Loucy (cell line): Measurements from ENCODE around the gene GRPEL2.

ENCODE experiments used
- H2AFZ ChIP-seq: fragments of 200-600 bp; sonication (generic); 2 replicates; pipeline ENCODE4 v1.6.0; 2016; ENCODE audit warnings: antibody characterized with exemption, mild to moderate bottlenecking, low read length, moderate library complexity
- H3F3A ChIP-seq: fragments of 200-600 bp; 2 replicates; pipeline ENCODE4 v1.6.0; 2016; ENCODE audit warnings: antibody characterized with exemption, low read depth, mild to moderate bottlenecking
- H3K27me3 ChIP-seq: fragments of 200-600 bp; sonication (generic); 2 replicates; pipeline ENCODE4 v1.6.1; 2014; ENCODE audit warnings: low read length, mild to moderate bottlenecking; ENCODE audit not compliant: insufficient read depth, poor library complexity, severe bottlenecking
- H3K36me3 ChIP-seq: fragments of 200-600 bp; sonication (generic); 2 replicates; pipeline ENCODE4 v1.6.1; 2016; ENCODE audit warnings: low read length; ENCODE audit not compliant: insufficient read depth
- H3K4me1 ChIP-seq: fragments of 200-600 bp; sonication (generic); 2 replicates; pipeline ENCODE4 v1.5.1; 2014; ENCODE audit warnings: low read length, mild to moderate bottlenecking; ENCODE audit not compliant: insufficient read depth, poor library complexity, severe bottlenecking
- H3K4me2 ChIP-seq: fragments of 200-600 bp; sonication (generic); 2 replicates; pipeline ENCODE4 v1.6.0; 2014; ENCODE audit warnings: antibody characterized with exemption, low read length, low read depth, mild to moderate bottlenecking; ENCODE audit not compliant: poor library complexity, severe bottlenecking
- H3K4me3 ChIP-seq: fragments of 200-600 bp; sonication (generic); 2 replicates; pipeline ENCODE4 v1.5.1; 2014; ENCODE audit warnings: low read length, mild to moderate bottlenecking, mixed read lengths; ENCODE audit not compliant: poor library complexity, severe bottlenecking
- H3K79me2 ChIP-seq: fragments of 200-600 bp; sonication (generic); 2 replicates; pipeline ENCODE4 v1.6.1; 2014; ENCODE audit warnings: low read length; ENCODE audit not compliant: insufficient read depth
- H3K9ac ChIP-seq: fragments of 200-600 bp; sonication (generic); 2 replicates; pipeline ENCODE4 v1.6.0; 2014; ENCODE audit warnings: mild to moderate bottlenecking, low read depth, low read length, moderate library complexity; ENCODE audit not compliant: poor library complexity, severe bottlenecking
- H3K9me2 ChIP-seq: fragments of 200-600 bp; sonication (generic); replicated peaks from 2 replicates; pipeline ENCODE4 v1.6.1; 2016; ENCODE audit warnings: low read depth, low read length, mixed read lengths
- H3K9me3 ChIP-seq: fragments of 200-600 bp; sonication (generic); 2 replicates; pipeline ENCODE4 v1.6.1; 2014; ENCODE audit warnings: mild to moderate bottlenecking, antibody characterized with exemption, low read length, low read depth; ENCODE audit not compliant: insufficient read depth
- H4K20me1 ChIP-seq: fragments of 200-600 bp; sonication (generic); 2 replicates; pipeline ENCODE4 v1.6.0; 2014; ENCODE audit warnings: antibody characterized with exemption, low read length, mild to moderate bottlenecking; ENCODE audit not compliant: insufficient read depth, poor library complexity, severe bottlenecking
- CTCF ChIP-seq: fragments of 200-600 bp; sonication (generic); conservative IDR thresholded peaks from 2 replicates; pipeline ENCODE4 v1.5.1; 2014; ENCODE audit warnings: mild to moderate bottlenecking, antibody characterized with exemption, low read length
- EZH2phosphoT487 ChIP-seq: fragments of 200-600 bp; IDR thresholded peaks from 2 replicates; pipeline ENCODE4 v1.6.1; 2018; ENCODE audit warnings: antibody characterized with exemption, mild to moderate bottlenecking, moderate library complexity, borderline replicate concordance

Gene GRPEL2

GRCh38 chr5:149328177-149328576 is 17.1 kb upstream of the GRPEL2 start:
- no peaks in the 10 kb centered on the region for H3K79me2 ChIP-seq
- H2AFZ ChIP-seq, result no peak overlapping the region
- H3K9me3 ChIP-seq, result no peaks in the 10 kb centered on the region
- H4K20me1 ChIP-seq, result no peaks in the 10 kb centered on the region
- no peak overlapping the region for H3K4me2 ChIP-seq
- H3K4me1 ChIP-seq, result no peaks in the 10 kb centered on the region
- H3K36me3 ChIP-seq, result no peaks in the 10 kb centered on the region
- no peak overlapping the region for H3K4me3 ChIP-seq
- TF ChIP-seq CTCF, result no peak
- no peak for TF ChIP-seq EZH2phosphoT487
- no peak overlapping the region for H3K9ac ChIP-seq
- H3K9me2 ChIP-seq, result no peaks in the 10 kb centered on the region
- no peaks in the 10 kb centered on the region for H3K27me3 ChIP-seq
- no peaks in the 10 kb centered on the region for H3F3A ChIP-seq

DNA sequence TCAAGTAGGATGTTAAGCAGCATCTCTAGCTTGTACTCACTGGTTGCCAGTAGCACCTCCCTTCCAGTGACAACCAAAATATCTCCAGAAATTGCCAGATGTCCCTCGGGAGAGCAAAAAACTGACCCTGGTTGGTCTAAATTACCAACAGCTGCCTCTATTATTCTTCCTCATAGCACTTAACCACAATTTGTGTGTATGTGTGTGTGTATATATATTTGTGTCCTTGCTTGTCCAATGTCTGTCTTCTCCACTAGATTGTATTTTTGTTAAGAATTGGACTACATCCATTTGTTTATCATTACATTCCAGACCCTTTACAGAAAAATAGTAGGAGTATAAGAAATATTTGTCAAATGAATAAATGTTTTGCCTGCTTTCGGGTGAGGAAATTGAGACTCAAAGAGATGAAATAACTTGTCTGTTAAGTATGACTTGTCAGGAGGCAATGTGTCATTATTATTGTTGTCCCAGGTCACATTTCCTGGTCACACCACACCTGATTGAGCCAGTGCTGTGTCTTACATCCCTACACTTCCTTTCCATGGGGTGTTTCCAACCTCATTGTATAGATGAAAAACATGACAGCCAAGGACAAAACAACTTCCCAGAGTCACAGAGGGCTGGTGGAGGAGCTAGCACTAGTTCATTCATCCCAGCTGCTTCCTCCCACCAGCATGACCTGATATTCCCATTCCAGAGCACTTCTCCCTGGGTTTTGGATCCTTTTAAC is 11.4 kb upstream of the GRPEL2 start:
- Histone ChIP-seq H3F3A (no peaks in the 10 kb centered on the region), H3K79me2 (no peaks in the 10 kb centered on the region), H3K4me1 (no peaks in the 10 kb centered on the region), H3K9me3 (no peaks in the 10 kb centered on the region), H2AFZ (no peak overlapping the region), H4K20me1 (no peaks in the 10 kb centered on the region), H3K4me2 (no peak overlapping the region), H3K9me2 (no peaks in the 10 kb centered on the region), H3K27me3 (no peaks in the 10 kb centered on the region), H3K4me3 (no peak overlapping the region), H3K9ac (no peak overlapping the region), H3K36me3 (no peaks in the 10 kb centered on the region)
- TF ChIP-seq CTCF, result no peak
- no peak for TF ChIP-seq EZH2phosphoT487

- Histone ChIP-seq H3K4me3 (no peak overlapping the region), H3K27me3 (no peaks in the 10 kb centered on the region), H2AFZ (no peak overlapping the region), H3K9me2 (no peaks in the 10 kb centered on the region), H4K20me1 (no peaks in the 10 kb centered on the region), H3K4me2 (no peak overlapping the region), H3K79me2 (no peaks in the 10 kb centered on the region), H3K4me1 (no peaks in the 10 kb centered on the region), H3K9ac (no peak overlapping the region), H3K36me3 (no peaks in the 10 kb centered on the region), H3F3A (no peaks in the 10 kb centered on the region), H3K9me3 (no peaks in the 10 kb centered on the region)
- no peak for TF ChIP-seq CTCF
Observed at GRCh38 chr5:149337736-149338135, 7.6 kb upstream of the GRPEL2 start.
